WTC11 (cell line): Measurements from ENCODE around the gene TM4SF18. TPM values are rescaled to one million over a fixed set of nuclear protein-coding genes. Genes with fewer than 3 reads are reported as not detected.
A peak's percentile ranks its signal among the peaks of the same experiment; 100 is the strongest.

Experiments
- ATAC-seq: fragments of 200-7000 bp; cut with Tn5 transposase; 2 replicates; pipeline ENCODE4 v1.10.0; 2021; ENCODE audit warnings: mild to moderate bottlenecking, moderate library complexity
- CTCF ChIA-PET: fragments of 300-600 bp; sonication (Branson Sonifier 250); formaldehyde crosslinking; loops from one replicate; lab custom pipeline; 2021; ENCODE audit warnings: antibody characterized with exemption; lab: Charles Lee
- POLR2A ChIA-PET: fragments of 350-600 bp; sonication (Branson Sonifier 250); formaldehyde crosslinking; loops from one replicate; lab custom pipeline; 2021; ENCODE audit warnings: antibody characterized with exemption; lab: Charles Lee
- DNase-seq: peaks from one replicate; pipeline ENCODE4 v3.0.0; 2021; ENCODE audit warnings: low spot score
- H3K27ac Mint-ChIP-seq: 2 replicates; pipeline ENCODE4 v1.8.0; 2021; ENCODE audit warnings: mixed read lengths
- H3K27me3 Mint-ChIP-seq: 2 replicates; pipeline ENCODE4 v1.8.0; 2021; ENCODE audit warnings: low read depth, mild to moderate bottlenecking, moderate library complexity, mixed read lengths
- H3K36me3 Mint-ChIP-seq: 2 replicates; pipeline ENCODE4 v1.8.0; 2021; ENCODE audit warnings: mixed read lengths
- H3K4me1 Mint-ChIP-seq: 2 replicates; pipeline ENCODE4 v1.8.0; 2022; ENCODE audit warnings: mixed read lengths
- H3K4me3 Mint-ChIP-seq: 2 replicates; pipeline ENCODE4 v1.8.0; 2021; ENCODE audit warnings: mild to moderate bottlenecking, moderate library complexity, mixed read lengths
- H3K9me3 Mint-ChIP-seq: 2 replicates; pipeline ENCODE4 v1.8.0; 2021; ENCODE audit warnings: mixed read lengths
- CBFB ChIP-seq: sonication (generic); formaldehyde crosslinking; IDR thresholded peaks from 2 replicates; pipeline ENCODE4 v1.8.1; 2022; ENCODE audit warnings: mild to moderate bottlenecking, low read depth, missing genetic modification reagents
- CREB1 ChIP-seq: sonication (generic); formaldehyde crosslinking; IDR thresholded peaks from 2 replicates; pipeline ENCODE4 v1.8.0; 2023; ENCODE audit warnings: mild to moderate bottlenecking, missing genetic modification reagents
- CREM ChIP-seq: sonication (generic); formaldehyde crosslinking; IDR thresholded peaks from 2 replicates; pipeline ENCODE4 v1.8.1; 2022; ENCODE audit warnings: mild to moderate bottlenecking, missing genetic modification reagents, moderate library complexity
- EMX1 ChIP-seq: fragments of 250-450 bp; sonication (Bioruptor Pico); IDR thresholded peaks from 2 replicates; pipeline ENCODE4 v1.8.0; 2021; ENCODE audit warnings: mild to moderate bottlenecking
- ETV6 ChIP-seq: sonication (generic); formaldehyde crosslinking; IDR thresholded peaks from 2 replicates; pipeline ENCODE4 v1.8.1; 2022; ENCODE audit warnings: mild to moderate bottlenecking, missing genetic modification reagents
- GABPB1 ChIP-seq: sonication (generic); formaldehyde crosslinking; IDR thresholded peaks from 2 replicates; pipeline ENCODE4 v1.8.1; 2023; ENCODE audit warnings: mild to moderate bottlenecking, missing genetic modification reagents
- HMGXB4 ChIP-seq: sonication (generic); formaldehyde crosslinking; IDR thresholded peaks from 2 replicates; pipeline ENCODE4 v1.8.1; 2023; ENCODE audit warnings: mild to moderate bottlenecking, moderate library complexity, missing genetic modification reagents
- JAZF1 ChIP-seq: fragments of 250-450 bp; sonication (Bioruptor Pico); IDR thresholded peaks from 2 replicates; pipeline ENCODE4 v1.9.0; 2021; ENCODE audit warnings: moderate library complexity, mild to moderate bottlenecking, inconsistent platforms
- MXD4 ChIP-seq: fragments of 250-450 bp; sonication (Bioruptor Pico); IDR thresholded peaks from 2 replicates; pipeline ENCODE4 v1.8.0; 2021; ENCODE audit warnings: mild to moderate bottlenecking, moderate library complexity, borderline replicate concordance
- NR1H2 ChIP-seq: sonication (generic); formaldehyde crosslinking; IDR thresholded peaks from 2 replicates; pipeline ENCODE4 v1.9.0; 2021; ENCODE audit warnings: mild to moderate bottlenecking, moderate library complexity, missing genetic modification reagents
- NR3C1 ChIP-seq: sonication (generic); formaldehyde crosslinking; conservative IDR thresholded peaks from 2 replicates; pipeline ENCODE4 v1.8.1; 2023; ENCODE audit warnings: low read depth, mild to moderate bottlenecking, missing genetic modification reagents
- TEAD4 ChIP-seq: sonication (generic); formaldehyde crosslinking; IDR thresholded peaks from 2 replicates; pipeline ENCODE4 v1.8.0; 2022; ENCODE audit warnings: mild to moderate bottlenecking, missing genetic modification reagents
- ZNF121 ChIP-seq: sonication (generic); formaldehyde crosslinking; IDR thresholded peaks from 2 replicates; pipeline ENCODE4 v1.8.0; 2023; ENCODE audit warnings: missing genetic modification reagents
- ZNF219 ChIP-seq: sonication (generic); formaldehyde crosslinking; IDR thresholded peaks from 2 replicates; pipeline ENCODE4 v1.8.0; 2023; ENCODE audit warnings: missing genetic modification reagents, mild to moderate bottlenecking, borderline replicate concordance
- ZNF232 ChIP-seq: sonication (generic); formaldehyde crosslinking; IDR thresholded peaks from 2 replicates; pipeline ENCODE4 v1.8.0; 2022; ENCODE audit warnings: mild to moderate bottlenecking, missing genetic modification reagents
- ZNF416 ChIP-seq: fragments of 250-450 bp; sonication (Bioruptor Pico); IDR thresholded peaks from 2 replicates; pipeline ENCODE4 v1.9.0; 2021; ENCODE audit warnings: mild to moderate bottlenecking, inconsistent platforms
- total RNA-seq: library from RNA; stranded (reverse); gene quantifications from 3 replicates; pipeline ENCODE4 v1.2.3, GENCODE V29; 2021
- TF ChIP-seq, protein P1 (sequence below): sonication (generic); formaldehyde crosslinking; IDR thresholded peaks from 2 replicates; pipeline ENCODE4 v1.8.1; 2022; ENCODE audit warnings: missing genetic modification reagents, borderline replicate concordance
- TF ChIP-seq, protein P2 (sequence below): sonication (generic); formaldehyde crosslinking; IDR thresholded peaks from 2 replicates; pipeline ENCODE4 v1.8.0; 2022; ENCODE audit warnings: mild to moderate bottlenecking, missing genetic modification reagents
- TF ChIP-seq, protein P3 (sequence below): sonication (generic); formaldehyde crosslinking; IDR thresholded peaks from 2 replicates; pipeline ENCODE4 v1.8.0; 2023; ENCODE audit warnings: missing genetic modification reagents

TM4SF18 gene
- total RNA-seq, 1 experiment from 2014 or later, result 2.2 TPM

GRCh38 chr3:149342413-149343380, 9.3 kb upstream of the TM4SF18 start:
- no peak overlapping the region for H3K4me3 Mint-ChIP-seq
- no peak for TF ChIP-seq CREB1 (CRISPR knock-in tag)
- TF ChIP-seq ZNF121, result peak; percentile 58; the same call in 1 of the 2 replicates
- TF ChIP-seq, all 79 proteins: peak for 1
- no peak for ATAC-seq
- Mint-ChIP-seq H3K9me3 (peaks cover 8% of the 10 kb centered on the region), H3K27ac (no peak overlapping the region), H3K36me3 (no peaks in the 10 kb centered on the region), H3K4me1 (peaks cover 38% of the 10 kb centered on the region), H3K27me3 (no peaks in the 10 kb centered on the region)
- POLR2A ChIA-PET, result interaction anchor here (0.6 kb wide), 1 partner anchor 9 kb away, joined by 3 read pairs; no protein-coding TSS in a partner anchor
- CTCF ChIA-PET, result interaction anchor here (0.6 to 2.0 kb wide), 7 partner anchors 10 to 387 kb away, joined by 3 to 18 read pairs (median 5); partner anchors contain the start of gene TM4SF18
- DNase-seq, result no peak

DNA sequence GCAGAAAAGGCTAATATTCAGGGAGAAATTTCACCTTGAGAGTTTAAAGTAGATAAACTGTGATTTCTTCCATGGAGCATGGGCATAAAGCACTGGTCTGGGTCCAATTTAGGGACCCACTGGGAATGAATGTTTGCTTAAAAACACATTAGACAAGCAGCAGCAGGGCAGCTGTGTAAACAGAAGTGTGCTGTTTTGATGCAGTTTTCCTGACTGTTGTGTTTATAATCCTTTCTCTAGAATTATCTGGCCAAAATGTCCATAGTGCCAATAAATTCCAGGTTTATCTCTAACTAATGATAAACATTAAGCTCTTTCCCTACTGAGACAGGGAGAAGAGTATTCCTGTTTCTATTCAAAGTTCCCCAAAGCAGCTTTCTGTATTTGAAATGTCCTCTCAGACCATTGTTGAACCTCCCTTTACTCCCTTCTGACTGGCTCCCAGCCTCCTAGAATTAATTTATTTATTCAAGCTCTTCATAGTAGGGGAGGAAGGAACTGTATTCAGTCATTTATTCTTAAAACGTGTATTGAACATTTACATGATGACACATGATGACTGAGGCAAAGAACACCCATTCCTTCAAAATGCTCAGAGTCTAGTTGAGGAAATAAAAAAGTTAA, 7.0 kb upstream of the TM4SF18 start:
- H3K36me3 Mint-ChIP-seq, result no peaks in the 10 kb centered on the region
- H3K9me3 Mint-ChIP-seq, result peaks cover 8% of the 10 kb centered on the region
- DNase-seq (no peak), ATAC-seq (no peak)
- ChIA-PET POLR2A (no interaction called here), CTCF (interaction anchor here (1.4 kb wide), 1 partner anchor 385 kb away, joined by 5 read pairs; no protein-coding TSS in a partner anchor)
- H3K4me3 Mint-ChIP-seq, result no peak overlapping the region
- H3K27ac Mint-ChIP-seq, result no peak overlapping the region
- H3K4me1 Mint-ChIP-seq, result peaks cover 38% of the 10 kb centered on the region
- H3K27me3 Mint-ChIP-seq, result no peaks in the 10 kb centered on the region
- TF ChIP-seq ZNF232 (CRISPR knock-in tag) (no peak), GABPB1 (no peak), MXD4 (CRISPR knock-in tag) (no peak), HMGXB4 (CRISPR knock-in tag) (no peak), ZNF416 (CRISPR knock-in tag) (no peak), ZNF219 (CRISPR knock-in tag) (no peak), JAZF1 (no peak), ETV6 (CRISPR knock-in tag) (no peak), NR3C1 (CRISPR knock-in tag) (no peak), CREM (CRISPR knock-in tag) (no peak), TEAD4 (CRISPR knock-in tag) (no peak), EMX1 (CRISPR knock-in tag) (no peak), CBFB (CRISPR knock-in tag) (no peak)

DNA sequence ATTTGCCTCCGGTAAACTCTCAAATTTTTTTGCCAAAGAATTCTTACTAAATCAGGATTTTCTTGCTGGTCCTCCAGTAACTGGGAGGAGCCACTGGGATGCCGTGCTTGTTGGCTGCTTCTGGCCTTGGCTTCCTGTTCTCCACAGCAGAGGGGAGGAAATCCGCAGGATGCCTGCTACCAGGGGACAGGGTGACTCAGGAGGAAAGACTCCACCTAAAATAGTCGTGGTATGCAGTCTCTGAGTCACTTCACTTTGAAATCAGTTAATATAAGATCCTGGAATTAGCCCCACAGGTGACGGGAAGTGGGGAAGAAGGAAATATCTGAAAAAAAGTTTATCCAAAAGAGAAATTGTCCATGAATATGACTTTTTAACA, 6.5 kb upstream of the TM4SF18 start:
- Mint-ChIP-seq H3K36me3 (no peaks in the 10 kb centered on the region), H3K9me3 (peaks cover 8% of the 10 kb centered on the region), H3K4me1 (peaks cover 38% of the 10 kb centered on the region), H3K27ac (no peak overlapping the region), H3K27me3 (no peaks in the 10 kb centered on the region), H3K4me3 (no peak overlapping the region)
- POLR2A ChIA-PET, result no interaction called here
- DNase-seq (peak; percentile 40), ATAC-seq (peak; percentile 96)
- TF ChIP-seq, protein P1, sequence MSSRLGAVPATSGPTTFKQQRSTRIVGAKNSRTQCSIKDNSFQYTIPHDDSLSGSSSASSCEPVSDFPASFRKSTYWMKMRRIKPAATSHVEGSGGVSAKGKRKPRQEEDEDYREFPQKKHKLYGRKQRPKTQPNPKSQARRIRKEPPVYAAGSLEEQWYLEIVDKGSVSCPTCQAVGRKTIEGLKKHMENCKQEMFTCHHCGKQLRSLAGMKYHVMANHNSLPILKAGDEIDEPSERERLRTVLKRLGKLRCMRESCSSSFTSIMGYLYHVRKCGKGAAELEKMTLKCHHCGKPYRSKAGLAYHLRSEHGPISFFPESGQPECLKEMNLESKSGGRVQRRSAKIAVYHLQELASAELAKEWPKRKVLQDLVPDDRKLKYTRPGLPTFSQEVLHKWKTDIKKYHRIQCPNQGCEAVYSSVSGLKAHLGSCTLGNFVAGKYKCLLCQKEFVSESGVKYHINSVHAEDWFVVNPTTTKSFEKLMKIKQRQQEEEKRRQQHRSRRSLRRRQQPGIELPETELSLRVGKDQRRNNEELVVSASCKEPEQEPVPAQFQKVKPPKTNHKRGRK (CRISPR knock-in tag), result no peak
- no peak for TF ChIP-seq NR1H2 (CRISPR knock-in tag)
- TF ChIP-seq, protein P2, sequence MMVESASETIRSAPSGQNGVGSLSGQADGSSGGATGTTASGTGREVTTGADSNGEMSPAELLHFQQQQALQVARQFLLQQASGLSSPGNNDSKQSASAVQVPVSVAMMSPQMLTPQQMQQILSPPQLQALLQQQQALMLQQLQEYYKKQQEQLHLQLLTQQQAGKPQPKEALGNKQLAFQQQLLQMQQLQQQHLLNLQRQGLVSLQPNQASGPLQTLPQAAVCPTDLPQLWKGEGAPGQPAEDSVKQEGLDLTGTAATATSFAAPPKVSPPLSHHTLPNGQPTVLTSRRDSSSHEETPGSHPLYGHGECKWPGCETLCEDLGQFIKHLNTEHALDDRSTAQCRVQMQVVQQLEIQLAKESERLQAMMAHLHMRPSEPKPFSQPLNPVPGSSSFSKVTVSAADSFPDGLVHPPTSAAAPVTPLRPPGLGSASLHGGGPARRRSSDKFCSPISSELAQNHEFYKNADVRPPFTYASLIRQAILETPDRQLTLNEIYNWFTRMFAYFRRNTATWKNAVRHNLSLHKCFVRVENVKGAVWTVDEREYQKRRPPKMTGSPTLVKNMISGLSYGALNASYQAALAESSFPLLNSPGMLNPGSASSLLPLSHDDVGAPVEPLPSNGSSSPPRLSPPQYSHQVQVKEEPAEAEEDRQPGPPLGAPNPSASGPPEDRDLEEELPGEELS (CRISPR knock-in tag), result no peak
- TF ChIP-seq, protein P3, sequence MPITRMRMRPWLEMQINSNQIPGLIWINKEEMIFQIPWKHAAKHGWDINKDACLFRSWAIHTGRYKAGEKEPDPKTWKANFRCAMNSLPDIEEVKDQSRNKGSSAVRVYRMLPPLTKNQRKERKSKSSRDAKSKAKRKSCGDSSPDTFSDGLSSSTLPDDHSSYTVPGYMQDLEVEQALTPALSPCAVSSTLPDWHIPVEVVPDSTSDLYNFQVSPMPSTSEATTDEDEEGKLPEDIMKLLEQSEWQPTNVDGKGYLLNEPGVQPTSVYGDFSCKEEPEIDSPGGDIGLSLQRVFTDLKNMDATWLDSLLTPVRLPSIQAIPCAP (CRISPR knock-in tag), result no peak
- CTCF ChIA-PET, result interaction anchor here (1.4 kb wide), 1 partner anchor 384 kb away, joined by 5 read pairs; no protein-coding TSS in a partner anchor
